HEK293 (cell line): ENCODE data around the gene CMTM1.

Experiments used
- EGR2 ChIP-seq: fragments of 450-650 bp; formaldehyde crosslinking; IDR thresholded peaks from 2 replicates; pipeline ENCODE4 v1.5.1; 2016; ENCODE audit warnings: low read depth, missing biosample characterization, missing genetic modification characterization
- HIC1 ChIP-seq: fragments of 450-650 bp; formaldehyde crosslinking; IDR thresholded peaks from 2 replicates; pipeline ENCODE4 v1.5.1; 2016; ENCODE audit warnings: missing biosample characterization, missing genetic modification characterization
- KLF1 ChIP-seq: fragments of 450-650 bp; formaldehyde crosslinking; IDR thresholded peaks from 2 replicates; pipeline ENCODE4 v1.5.1; 2016; ENCODE audit warnings: missing biosample characterization, missing genetic modification characterization
- KLF7 ChIP-seq: fragments of 450-650 bp; formaldehyde crosslinking; IDR thresholded peaks from 2 replicates; pipeline ENCODE4 v1.5.1; 2016; ENCODE audit warnings: missing biosample characterization, missing genetic modification characterization, borderline replicate concordance
- PATZ1 ChIP-seq: fragments of 450-650 bp; formaldehyde crosslinking; IDR thresholded peaks from 2 replicates; pipeline ENCODE4 v1.5.1; 2016; ENCODE audit warnings: missing biosample characterization, missing genetic modification characterization
- PRDM4 ChIP-seq: fragments of 450-650 bp; formaldehyde crosslinking; IDR thresholded peaks from 2 replicates; pipeline ENCODE4 v1.5.1; 2017; ENCODE audit warnings: missing biosample characterization, missing genetic modification characterization
- SETDB1 ChIP-seq: IDR thresholded peaks from one replicate; pipeline ENCODE4 v1.6.1; 2017; ENCODE audit warnings: mild to moderate bottlenecking, low read length, moderate library complexity, mixed read lengths; ENCODE audit not compliant: insufficient read length
- ZBTB21 ChIP-seq: fragments of 450-650 bp; formaldehyde crosslinking; IDR thresholded peaks from 2 replicates; pipeline ENCODE4 v1.5.1; 2017; ENCODE audit warnings: missing biosample characterization, missing genetic modification characterization
- ZBTB48 ChIP-seq: fragments of 450-650 bp; formaldehyde crosslinking; IDR thresholded peaks from 2 replicates; pipeline ENCODE4 v1.5.1; 2016; ENCODE audit warnings: missing biosample characterization, missing genetic modification characterization
- ZFP69B ChIP-seq: fragments of 450-650 bp; formaldehyde crosslinking; IDR thresholded peaks from 2 replicates; pipeline ENCODE4 v1.5.1; 2016; ENCODE audit warnings: missing biosample characterization, missing genetic modification characterization
- ZNF114 ChIP-seq: fragments of 450-650 bp; formaldehyde crosslinking; IDR thresholded peaks from 2 replicates; pipeline ENCODE4 v1.5.0; 2017; ENCODE audit warnings: missing biosample characterization, missing genetic modification characterization
- ZNF174 ChIP-seq: fragments of 450-650 bp; formaldehyde crosslinking; IDR thresholded peaks from 2 replicates; pipeline ENCODE4 v1.5.0; 2017; ENCODE audit warnings: missing biosample characterization, mild to moderate bottlenecking, missing genetic modification characterization
- ZNF184 ChIP-seq: fragments of 450-650 bp; IDR thresholded peaks from 2 replicates; pipeline ENCODE4 v1.5.1; 2018; ENCODE audit warnings: missing biosample characterization, mild to moderate bottlenecking, missing genetic modification characterization
- ZNF366 ChIP-seq: fragments of 450-650 bp; formaldehyde crosslinking; conservative IDR thresholded peaks from 2 replicates; pipeline ENCODE4 v1.5.1; 2016; ENCODE audit warnings: missing biosample characterization, missing genetic modification characterization
- ZNF37A ChIP-seq: fragments of 450-650 bp; IDR thresholded peaks from 2 replicates; pipeline ENCODE4 v1.5.1; 2018; ENCODE audit warnings: missing biosample characterization, missing genetic modification characterization
- ZNF416 ChIP-seq: fragments of 450-650 bp; formaldehyde crosslinking; IDR thresholded peaks from 2 replicates; pipeline ENCODE4 v1.5.1; 2016; ENCODE audit warnings: missing biosample characterization, missing genetic modification characterization
- ZNF513 ChIP-seq: fragments of 450-650 bp; IDR thresholded peaks from 2 replicates; pipeline ENCODE4 v1.5.1; 2018; ENCODE audit warnings: missing biosample characterization, missing genetic modification characterization
- ZNF530 ChIP-seq: fragments of 450-650 bp; formaldehyde crosslinking; IDR thresholded peaks from 2 replicates; pipeline ENCODE4 v1.5.1; 2016; ENCODE audit warnings: low read depth, missing biosample characterization, missing genetic modification characterization
- ZNF670 ChIP-seq: fragments of 450-650 bp; formaldehyde crosslinking; IDR thresholded peaks from 2 replicates; pipeline ENCODE4 v1.5.1; 2016; ENCODE audit warnings: missing biosample characterization, missing genetic modification characterization, low read depth
- ZNF707 ChIP-seq: fragments of 450-650 bp; formaldehyde crosslinking; IDR thresholded peaks from 2 replicates; pipeline ENCODE4 v1.5.1; 2016; ENCODE audit warnings: missing biosample characterization, missing genetic modification characterization
- ZSCAN18 ChIP-seq: fragments of 450-650 bp; formaldehyde crosslinking; IDR thresholded peaks from 2 replicates; pipeline ENCODE4 v1.5.1; 2016; ENCODE audit warnings: missing biosample characterization, missing genetic modification characterization
- TF ChIP-seq, protein P1 (sequence below): fragments of 450-650 bp; formaldehyde crosslinking; IDR thresholded peaks from 2 replicates; pipeline ENCODE4 v1.5.1; 2016; ENCODE audit warnings: missing biosample characterization, missing genetic modification characterization
- TF ChIP-seq, protein P2 (sequence below): fragments of 450-650 bp; formaldehyde crosslinking; IDR thresholded peaks from 2 replicates; pipeline ENCODE4 v1.5.1; 2016; ENCODE audit warnings: missing biosample characterization, missing genetic modification characterization
- TF ChIP-seq, protein P3 (sequence below): fragments of 450-650 bp; formaldehyde crosslinking; IDR thresholded peaks from 2 replicates; pipeline ENCODE4 v1.5.1; 2016; ENCODE audit warnings: missing biosample characterization, missing genetic modification characterization

Gene CMTM1

GRCh38 chr16:66552286-66553177 is 13.7 kb upstream of the CMTM1 start, which contains the start of gene CKLF (continued):
- no peak for TF ChIP-seq ZNF670 (tag by site-specific recombination)
- peak; percentile 43; the same call in 1 of the 2 replicates for TF ChIP-seq PATZ1
- TF ChIP-seq HIC1 (tag by site-specific recombination), result no peak
- TF ChIP-seq ZNF184 (tag by site-specific recombination), result no peak
- TF ChIP-seq ZNF174, result no peak
- TF ChIP-seq ZBTB21 (tag by site-specific recombination), result no peak
- TF ChIP-seq SETDB1, result peak; percentile 81
- TF ChIP-seq, protein P1, sequence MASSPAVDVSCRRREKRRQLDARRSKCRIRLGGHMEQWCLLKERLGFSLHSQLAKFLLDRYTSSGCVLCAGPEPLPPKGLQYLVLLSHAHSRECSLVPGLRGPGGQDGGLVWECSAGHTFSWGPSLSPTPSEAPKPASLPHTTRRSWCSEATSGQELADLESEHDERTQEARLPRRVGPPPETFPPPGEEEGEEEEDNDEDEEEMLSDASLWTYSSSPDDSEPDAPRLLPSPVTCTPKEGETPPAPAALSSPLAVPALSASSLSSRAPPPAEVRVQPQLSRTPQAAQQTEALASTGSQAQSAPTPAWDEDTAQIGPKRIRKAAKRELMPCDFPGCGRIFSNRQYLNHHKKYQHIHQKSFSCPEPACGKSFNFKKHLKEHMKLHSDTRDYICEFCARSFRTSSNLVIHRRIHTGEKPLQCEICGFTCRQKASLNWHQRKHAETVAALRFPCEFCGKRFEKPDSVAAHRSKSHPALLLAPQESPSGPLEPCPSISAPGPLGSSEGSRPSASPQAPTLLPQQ, result peak; percentile 81; the same call in 1 of the 2 replicates
- peak; percentile 80 for TF ChIP-seq EGR2 (tag by site-specific recombination)
- TF ChIP-seq, protein P2, sequence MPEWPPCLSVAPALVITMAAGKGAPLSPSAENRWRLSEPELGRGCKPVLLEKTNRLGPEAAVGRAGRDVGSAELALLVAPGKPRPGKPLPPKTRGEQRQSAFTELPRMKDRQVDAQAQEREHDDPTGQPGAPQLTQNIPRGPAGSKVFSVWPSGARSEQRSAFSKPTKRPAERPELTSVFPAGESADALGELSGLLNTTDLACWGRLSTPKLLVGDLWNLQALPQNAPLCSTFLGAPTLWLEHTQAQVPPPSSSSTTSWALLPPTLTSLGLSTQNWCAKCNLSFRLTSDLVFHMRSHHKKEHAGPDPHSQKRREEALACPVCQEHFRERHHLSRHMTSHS (tag by site-specific recombination), result no peak
- TF ChIP-seq KLF7 (tag by site-specific recombination), result peak; percentile 75; the same call in 1 of the 2 replicates
- no peak for TF ChIP-seq PRDM4 (tag by site-specific recombination)
- no peak for TF ChIP-seq ZSCAN18 (tag by site-specific recombination)
- TF ChIP-seq ZNF37A (tag by site-specific recombination), result no peak
- TF ChIP-seq ZNF707 (tag by site-specific recombination), result no peak
- TF ChIP-seq ZFP69B (tag by site-specific recombination), result no peak
- TF ChIP-seq KLF1 (tag by site-specific recombination), result peak; percentile 82
- no peak for TF ChIP-seq ZNF513 (tag by site-specific recombination)
- no peak for TF ChIP-seq ZNF366
- no peak for TF ChIP-seq ZNF416 (tag by site-specific recombination)
- TF ChIP-seq, protein P3, sequence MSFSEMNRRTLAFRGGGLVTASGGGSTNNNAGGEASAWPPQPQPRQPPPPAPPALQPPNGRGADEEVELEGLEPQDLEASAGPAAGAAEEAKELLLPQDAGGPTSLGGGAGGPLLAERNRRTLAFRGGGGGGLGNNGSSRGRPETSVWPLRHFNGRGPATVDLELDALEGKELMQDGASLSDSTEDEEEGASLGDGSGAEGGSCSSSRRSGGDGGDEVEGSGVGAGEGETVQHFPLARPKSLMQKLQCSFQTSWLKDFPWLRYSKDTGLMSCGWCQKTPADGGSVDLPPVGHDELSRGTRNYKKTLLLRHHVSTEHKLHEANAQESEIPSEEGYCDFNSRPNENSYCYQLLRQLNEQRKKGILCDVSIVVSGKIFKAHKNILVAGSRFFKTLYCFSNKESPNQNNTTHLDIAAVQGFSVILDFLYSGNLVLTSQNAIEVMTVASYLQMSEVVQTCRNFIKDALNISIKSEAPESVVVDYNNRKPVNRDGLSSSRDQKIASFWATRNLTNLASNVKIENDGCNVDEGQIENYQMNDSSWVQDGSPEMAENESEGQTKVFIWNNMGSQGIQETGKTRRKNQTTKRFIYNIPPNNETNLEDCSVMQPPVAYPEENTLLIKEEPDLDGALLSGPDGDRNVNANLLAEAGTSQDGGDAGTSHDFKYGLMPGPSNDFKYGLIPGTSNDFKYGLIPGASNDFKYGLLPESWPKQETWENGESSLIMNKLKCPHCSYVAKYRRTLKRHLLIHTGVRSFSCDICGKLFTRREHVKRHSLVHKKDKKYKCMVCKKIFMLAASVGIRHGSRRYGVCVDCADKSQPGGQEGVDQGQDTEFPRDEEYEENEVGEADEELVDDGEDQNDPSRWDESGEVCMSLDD, result no peak
- no peak for TF ChIP-seq ZNF530 (tag by site-specific recombination)
- no peak for TF ChIP-seq ZNF114 (tag by site-specific recombination)
- TF ChIP-seq ZBTB48 (tag by site-specific recombination), result 0 out of 2 replicates have a peak, but pooled peaks have one; percentile 20
